Immature natural killer cell (primary cell): ENCODE data around the gene HADH. TPM values are rescaled to one million over a fixed set of nuclear protein-coding genes. Genes with fewer than 3 reads are reported as not detected.

Experiments
- DNase-seq, 3 donors: peaks; one replicate each; pipeline ENCODE4 v3.0.0; 2022; ENCODE audit warnings: mixed read lengths in 1 of 3
- H3K27ac Mint-ChIP-seq, 6 donors: one replicate each; pipeline ENCODE4 v1.8.0; 2020; ENCODE audit warnings: mixed read lengths in 6 of 6, mild to moderate bottlenecking in 5 of 6, inconsistent platforms in 4 of 6, moderate library complexity in 3 of 6
- H3K27me3 Mint-ChIP-seq, 3 donors: one replicate each; pipeline ENCODE4 v1.8.0; 2020 to 2021; ENCODE audit warnings: low read depth in 3 of 3, mild to moderate bottlenecking in 3 of 3, mixed read lengths in 3 of 3, moderate library complexity in 3 of 3, inconsistent platforms in 1 of 3
- H3K36me3 Mint-ChIP-seq, 3 donors: one replicate each; pipeline ENCODE4 v1.8.0; 2020; ENCODE audit warnings: mixed read lengths in 3 of 3, inconsistent platforms in 2 of 3, mild to moderate bottlenecking in 2 of 3
- H3K4me1 Mint-ChIP-seq, 2 donors: one replicate each; pipeline ENCODE4 v1.8.0; 2020; ENCODE audit warnings: inconsistent platforms in 2 of 2, mild to moderate bottlenecking in 2 of 2, mixed read lengths in 2 of 2, moderate library complexity in 1 of 2
- H3K4me3 Mint-ChIP-seq, 5 donors: one replicate each; pipeline ENCODE4 v1.8.0; 2020; ENCODE audit warnings: mild to moderate bottlenecking in 5 of 5, mixed read lengths in 5 of 5, inconsistent platforms in 3 of 5, moderate library complexity in 3 of 5
- H3K9me3 Mint-ChIP-seq, 6 donors: one replicate each; pipeline ENCODE4 v1.8.0; 2020; ENCODE audit warnings: mild to moderate bottlenecking in 6 of 6, mixed read lengths in 6 of 6, inconsistent platforms in 4 of 6, moderate library complexity in 3 of 6
- polyA plus RNA-seq, 3 donors: library from polyadenylated mRNA; unstranded; fragments of 300-500 nt; fragmentation: Illumina TruSeq; gene quantifications; one replicate each; pipeline ENCODE4 v1.2.3, GENCODE V29; 2021

HADH gene
- polyA plus RNA-seq, 3 donors from 2014 or later, result 33.0 to 42.8 (median 38.1) TPM

GRCh38 chr4:108068442-108068841 is 78.8 kb downstream of the HADH start:
- H3K36me3 Mint-ChIP-seq, result peaks cover 0 to 4% (median 0%) of the 10 kb centered on the region in 3 donors
- H3K9me3 Mint-ChIP-seq, result no peaks in the 10 kb centered on the region
- peaks cover 0 to 5% (median 1%) of the 10 kb centered on the region in 3 donors for H3K27me3 Mint-ChIP-seq
- no peak overlapping the region for H3K27ac Mint-ChIP-seq
- H3K4me1 Mint-ChIP-seq, result peaks cover 6 to 7% of the 10 kb centered on the region in 2 donors
- no peak overlapping the region for H3K4me3 Mint-ChIP-seq
- no peak for DNase-seq

GRCh38 chr4:108070775-108071174 is 81.1 kb downstream of the HADH start:
- Mint-ChIP-seq H3K4me3 (no peak overlapping the region), H3K27me3 (peaks cover 1 to 6% (median 2%) of the 10 kb centered on the region in 3 donors), H3K4me1 (peaks cover 6 to 7% of the 10 kb centered on the region in 2 donors), H3K27ac (no peak overlapping the region), H3K36me3 (peaks cover 0 to 4% (median 0%) of the 10 kb centered on the region in 3 donors), H3K9me3 (no peaks in the 10 kb centered on the region)
- no peak for DNase-seq

- peak overlapping the region in 1 of 6 donors; percentile 3 for H3K27ac Mint-ChIP-seq
- H3K27me3 Mint-ChIP-seq, result peaks cover 0 to 6% (median 0%) of the 10 kb centered on the region in 3 donors
- H3K9me3 Mint-ChIP-seq, result no peaks in the 10 kb centered on the region
- H3K36me3 Mint-ChIP-seq, result no peaks in the 10 kb centered on the region
- H3K4me3 Mint-ChIP-seq, result no peak overlapping the region
- H3K4me1 Mint-ChIP-seq, result peaks cover 6 to 7% of the 10 kb centered on the region in 2 donors
- no peak for DNase-seq
These were observed 82.6 kb downstream of the HADH start for GRCh38 chr4:108072300-108072699.

- Mint-ChIP-seq H3K27me3 (peaks cover 0 to 9% (median 6%) of the 10 kb centered on the region in 3 donors), H3K36me3 (peaks cover 0 to 5% (median 0%) of the 10 kb centered on the region in 3 donors), H3K4me1 (no peaks in the 10 kb centered on the region), H3K4me3 (no peak overlapping the region), H3K27ac (no peak overlapping the region), H3K9me3 (no peaks in the 10 kb centered on the region)
- no peak for DNase-seq
These were observed 88.5 kb downstream of the HADH start for GRCh38 chr4:108078024-108078733.

- Mint-ChIP-seq H3K36me3 (peaks cover 0 to 5% (median 0%) of the 10 kb centered on the region in 3 donors), H3K9me3 (no peaks in the 10 kb centered on the region), H3K27ac (no peak overlapping the region), H3K4me3 (no peak overlapping the region), H3K27me3 (peaks cover 0 to 9% (median 0%) of the 10 kb centered on the region in 3 donors), H3K4me1 (no peaks in the 10 kb centered on the region)
- DNase-seq, result no peak
These were observed 91.1 kb downstream of the HADH start for GRCh38 chr4:108080747-108081146.

GRCh38 chr4:108081256-108081655 is 91.6 kb downstream of the HADH start:
- no peaks in the 10 kb centered on the region for H3K4me1 Mint-ChIP-seq
- H3K9me3 Mint-ChIP-seq, result no peaks in the 10 kb centered on the region
- DNase-seq, result no peak
- peaks cover 0 to 9% (median 0%) of the 10 kb centered on the region in 3 donors for H3K27me3 Mint-ChIP-seq
- H3K4me3 Mint-ChIP-seq, result no peak overlapping the region
- peaks cover 0 to 5% (median 0%) of the 10 kb centered on the region in 3 donors for H3K36me3 Mint-ChIP-seq
- no peak overlapping the region for H3K27ac Mint-ChIP-seq

Other genes starting within 250 kb of the HADH start
- gene SGMS2, start 165.0 kb upstream of the HADH start, polyA plus RNA-seq, result under 1 TPM in 1 of 3 donors, not detected in 2; 0.56 TPM
- gene CYP2U1, start 58.3 kb upstream of the HADH start, polyA plus RNA-seq, result 1 to 10 TPM; 4.0 to 4.9 (median 4.9) TPM
- 10 to 100 TPM; 16.7 to 29.7 (median 28.7) TPM for gene LEF1, start 179.0 kb downstream of the HADH start, polyA plus RNA-seq